Nephron (organoid): ENCODE measurements around the gene WDR27.

ENCODE experiments used
- H3K27ac Mint-ChIP-seq, 3 experiments: 2 replicates each; pipeline ENCODE4 v1.8.0; 2020; ENCODE audit warnings: mixed read lengths in 3 of 3, mild to moderate bottlenecking in 2 of 3, moderate library complexity in 1 of 3
- H3K27me3 Mint-ChIP-seq: 2 replicates; pipeline ENCODE4 v1.8.0; 2021; ENCODE audit warnings: low read depth, mild to moderate bottlenecking, moderate library complexity, mixed read lengths
- H3K36me3 Mint-ChIP-seq: 2 replicates; pipeline ENCODE4 v1.8.0; 2020; ENCODE audit warnings: low read depth, mixed read lengths
- H3K4me1 Mint-ChIP-seq: 2 replicates; pipeline ENCODE4 v1.8.0; 2020; ENCODE audit warnings: mixed read lengths
- H3K4me3 Mint-ChIP-seq, 3 experiments: 2 replicates each; pipeline ENCODE4 v1.8.0; 2020; ENCODE audit warnings: mild to moderate bottlenecking in 3 of 3, mixed read lengths in 3 of 3, moderate library complexity in 2 of 3
- H3K9me3 Mint-ChIP-seq: 2 replicates; pipeline ENCODE4 v1.8.0; 2020; ENCODE audit warnings: mixed read lengths
- CTCF ChIP-seq, 3 experiments: fragments of 200-600 bp; sonication (generic); IDR thresholded peaks; one replicate each; pipeline ENCODE4 v1.5.0; 2021; ENCODE audit warnings: antibody characterized with exemption in 3 of 3; ENCODE audit not compliant: unreplicated experiment in 3 of 3

The WDR27 gene

DNA sequence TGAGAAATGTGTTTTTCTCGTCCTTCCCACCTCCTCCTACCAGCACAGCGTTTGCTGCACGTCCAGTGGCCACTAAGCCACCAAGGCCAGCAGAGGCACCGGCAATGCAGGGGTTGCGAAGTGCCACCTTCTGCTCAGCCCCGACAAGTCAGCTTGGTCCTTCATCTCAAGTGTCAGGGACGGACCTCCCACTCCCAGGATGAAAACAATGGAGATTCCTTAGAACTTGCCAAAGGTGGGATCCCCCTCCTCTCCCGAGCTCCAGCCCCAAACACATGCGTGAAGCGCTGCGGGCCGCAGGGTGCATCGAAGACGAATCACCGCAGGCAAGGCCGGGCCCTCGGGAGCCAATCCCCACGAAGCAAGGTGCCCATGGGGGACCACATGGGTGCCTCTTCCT, 60.8 kb downstream of the WDR27 start:
- no peaks in the 10 kb centered on the region for H3K27me3 Mint-ChIP-seq
- peaks cover 9% of the 10 kb centered on the region for H3K36me3 Mint-ChIP-seq
- TF ChIP-seq CTCF (IDR thresholded peaks at IDR 0.05; ENCODE audit: unreplicated experiment in 3 of 3): no peak
- no peak overlapping the region for H3K27ac Mint-ChIP-seq
- H3K4me1 Mint-ChIP-seq: peaks cover 23% of the 10 kb centered on the region
- no peaks in the 10 kb centered on the region for H3K9me3 Mint-ChIP-seq
- H3K4me3 Mint-ChIP-seq: no peak overlapping the region

DNA sequence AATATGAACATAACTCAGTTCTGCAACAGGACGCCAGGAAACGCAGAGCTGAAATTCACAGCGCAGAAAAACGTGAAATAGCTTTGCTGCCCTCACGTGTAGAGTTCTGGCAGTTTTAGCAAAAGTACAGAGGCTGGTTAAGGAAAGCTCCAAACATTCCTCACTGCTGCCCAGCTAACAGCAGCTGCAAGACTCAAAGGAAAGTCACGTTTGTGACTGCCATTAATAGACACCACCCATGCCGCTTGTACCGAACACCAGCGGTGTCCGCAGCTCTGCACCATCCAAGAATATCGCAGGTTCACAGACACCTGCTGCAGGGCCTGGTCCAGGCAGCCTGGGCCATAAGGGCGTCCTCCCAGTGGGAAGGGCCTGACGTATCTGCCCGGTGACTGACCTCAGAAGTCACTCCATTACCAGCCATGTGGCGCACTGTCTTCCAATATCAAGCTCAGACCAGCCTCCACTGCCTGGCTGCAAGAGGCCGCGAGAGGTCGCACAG, 61.4 kb downstream of the WDR27 start:
- peak; percentile 10 to 42 (median 31) for TF ChIP-seq CTCF (IDR thresholded peaks at IDR 0.05; ENCODE audit: unreplicated experiment in 3 of 3)
- Mint-ChIP-seq H3K9me3 (no peaks in the 10 kb centered on the region), H3K4me1 (peaks cover 23% of the 10 kb centered on the region), H3K4me3 (no peak overlapping the region), H3K27me3 (no peaks in the 10 kb centered on the region), H3K36me3 (peaks cover 9% of the 10 kb centered on the region), H3K27ac (peak overlapping the region in 2 of 3 experiments; percentile 40 to 72)

- H3K4me3 Mint-ChIP-seq: no peak overlapping the region
- no peak for TF ChIP-seq CTCF (IDR thresholded peaks at IDR 0.05; ENCODE audit: unreplicated experiment in 3 of 3)
- H3K9me3 Mint-ChIP-seq: no peaks in the 10 kb centered on the region
- no peaks in the 10 kb centered on the region for H3K27me3 Mint-ChIP-seq
- peak overlapping the region in 2 of 3 experiments; percentile 40 to 72 for H3K27ac Mint-ChIP-seq
- peaks cover 23% of the 10 kb centered on the region for H3K4me1 Mint-ChIP-seq
- H3K36me3 Mint-ChIP-seq: peaks cover 10% of the 10 kb centered on the region
Observed at GRCh38 chr6:169639653-169640278, 62.1 kb downstream of the WDR27 start.

DNA sequence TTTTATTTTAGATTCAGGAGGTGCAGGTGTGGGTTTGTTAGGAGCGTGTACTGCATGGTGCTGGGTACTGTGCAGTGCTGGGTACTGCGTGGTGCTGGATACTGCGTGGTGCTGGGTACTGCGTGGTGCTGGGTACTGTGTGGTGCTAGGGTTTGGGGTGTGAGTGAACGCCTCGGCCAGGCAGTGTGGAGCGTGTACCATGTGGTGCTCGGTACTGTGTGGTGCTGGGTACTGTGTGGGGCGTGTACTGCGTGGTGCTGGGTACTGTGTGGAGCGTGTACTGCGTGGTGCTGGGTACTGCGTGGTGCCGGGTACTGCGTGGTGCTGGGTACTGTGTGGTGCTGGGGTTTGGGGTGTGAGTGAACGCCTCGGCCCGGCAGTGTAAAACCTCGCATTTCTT, 62.9 kb downstream of the WDR27 start:
- Mint-ChIP-seq H3K27me3 (no peaks in the 10 kb centered on the region), H3K27ac (peak overlapping the region in 1 of 3 experiments; percentile 23), H3K4me3 (no peak overlapping the region), H3K36me3 (peaks cover 15% of the 10 kb centered on the region), H3K9me3 (no peaks in the 10 kb centered on the region), H3K4me1 (peaks cover 23% of the 10 kb centered on the region)
- TF ChIP-seq CTCF (IDR thresholded peaks at IDR 0.05; ENCODE audit: unreplicated experiment in 3 of 3): no peak

GRCh38 chr6:169638388-169638787, 63.4 kb downstream of the WDR27 start:
- Mint-ChIP-seq H3K4me3 (no peak overlapping the region), H3K9me3 (no peaks in the 10 kb centered on the region), H3K36me3 (peaks cover 18% of the 10 kb centered on the region), H3K4me1 (peaks cover 23% of the 10 kb centered on the region), H3K27ac (no peak overlapping the region), H3K27me3 (no peaks in the 10 kb centered on the region)
- TF ChIP-seq CTCF (IDR thresholded peaks at IDR 0.05; ENCODE audit: unreplicated experiment in 3 of 3): no peak

DNA sequence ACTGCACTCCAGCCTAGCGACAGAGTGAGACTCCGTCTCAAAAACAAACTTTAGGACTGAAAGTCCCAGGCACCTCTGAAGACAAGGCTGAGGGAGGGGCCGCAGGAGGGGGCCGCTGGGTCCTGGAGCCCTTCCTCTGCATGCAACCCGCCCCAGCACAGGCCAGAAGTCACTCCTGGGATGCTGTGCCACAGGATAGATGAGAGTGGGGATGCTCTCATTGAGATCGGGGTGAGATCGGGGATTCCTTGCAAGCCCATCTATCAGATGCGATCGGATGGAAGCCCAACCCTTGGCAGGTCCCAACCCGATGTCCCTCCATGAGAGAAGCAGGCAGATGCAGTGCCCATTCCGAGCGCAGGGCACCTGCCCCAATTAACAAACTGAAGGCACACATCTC, 66.5 kb downstream of the WDR27 start:
- H3K4me1 Mint-ChIP-seq: peaks cover 17% of the 10 kb centered on the region

More for the DNA sequence above, 66.5 kb downstream of the WDR27 start:
- Mint-ChIP-seq H3K4me3 (no peak overlapping the region), H3K27ac (no peak overlapping the region), H3K27me3 (no peaks in the 10 kb centered on the region), H3K9me3 (no peaks in the 10 kb centered on the region), H3K36me3 (peaks cover 33% of the 10 kb centered on the region)
- TF ChIP-seq CTCF (IDR thresholded peaks at IDR 0.05; ENCODE audit: unreplicated experiment in 3 of 3): no peak
